Mesodermal cell (in vitro differentiated cells): Measurements from ENCODE around the gene DHRS12.

Experiments
- H3K27ac ChIP-seq: 2 replicates; pipeline ENCODE4 v1.7.0; 2013; ENCODE audit warnings: mild to moderate bottlenecking, low read depth, low read length, moderate library complexity; ENCODE audit not compliant: severe bottlenecking
- H3K36me3 ChIP-seq: 2 replicates; pipeline ENCODE4 v1.7.1; 2013; ENCODE audit warnings: mild to moderate bottlenecking, low read length, moderate library complexity; ENCODE audit not compliant: control insufficient read depth, insufficient read depth
- H3K4me1 ChIP-seq: one replicate; pipeline ENCODE4 v1.7.1; 2013; ENCODE audit warnings: mild to moderate bottlenecking, low read length; ENCODE audit not compliant: insufficient read depth, control insufficient read depth, poor library complexity, severe bottlenecking
- H3K4me3 ChIP-seq: 2 replicates; pipeline ENCODE4 v1.7.0; 2013; ENCODE audit warnings: low read length, control low read depth, mild to moderate bottlenecking; ENCODE audit not compliant: insufficient read depth, poor library complexity, severe bottlenecking; ENCODE audit errors: extremely low read depth
- H3K9me3 ChIP-seq: 2 replicates; pipeline ENCODE4 v1.7.1; 2013; ENCODE audit warnings: mild to moderate bottlenecking, low read length, moderate library complexity; ENCODE audit not compliant: control insufficient read depth
- WGBS, 2 experiments: methylation state at CpG; one replicate each; pipeline ENCODE4 v1.1.5; 2013; ENCODE audit warnings: missing lambda C conversion rate in 2 of 2; ENCODE audit not compliant: insufficient coverage in 2 of 2; 5-methylcytosine and 5-hydroxymethylcytosine counted together

DHRS12 gene

DNA sequence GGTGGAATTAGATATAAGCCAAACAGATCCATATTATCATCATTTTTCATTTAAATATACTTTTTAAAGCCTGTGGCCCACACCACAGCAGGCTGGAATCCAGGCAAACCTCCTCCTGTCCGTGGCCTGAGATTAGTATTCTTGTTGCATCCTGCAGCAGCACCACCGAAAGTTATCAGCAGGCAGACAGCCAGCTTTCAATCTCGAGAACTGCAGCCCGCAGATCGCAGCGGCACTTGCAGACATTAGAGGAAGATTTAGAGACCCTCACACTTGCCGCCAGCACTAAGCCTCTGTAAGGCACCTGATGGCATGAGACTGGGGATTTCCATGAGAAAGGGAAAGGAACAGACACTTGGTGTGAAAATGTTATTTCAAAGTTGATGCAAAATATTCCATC, 7.4 kb downstream of the DHRS12 start:
- Histone ChIP-seq H3K36me3 (no peaks in the 10 kb centered on the region), H3K4me1 (peaks cover 17% of the 10 kb centered on the region), H3K27ac (no peak overlapping the region), H3K4me3 (no peak overlapping the region), H3K9me3 (no peaks in the 10 kb centered on the region)
- WGBS, 2 experiments: 87 to 91% methylated on average over 7 of the region's 7 CpGs

- H3K4me3 ChIP-seq: no peak overlapping the region
- no peak overlapping the region for H3K27ac ChIP-seq
- no peaks in the 10 kb centered on the region for H3K9me3 ChIP-seq
- WGBS, 2 experiments: no CpG with 5 or more reads among the region's 2 CpGs
- H3K36me3 ChIP-seq: no peaks in the 10 kb centered on the region
- H3K4me1 ChIP-seq: peaks cover 15% of the 10 kb centered on the region
Observed at GRCh38 chr13:51795419-51795818, 8.5 kb downstream of the DHRS12 start.

GRCh38 chr13:51794964-51795363, 9.0 kb downstream of the DHRS12 start:
- H3K4me3 ChIP-seq: no peak overlapping the region
- 67 to 90% methylated on average over 2 to 3 of the region's 4 CpGs for WGBS, 2 experiments
- H3K4me1 ChIP-seq: peaks cover 15% of the 10 kb centered on the region
- H3K27ac ChIP-seq: no peak overlapping the region
- no peaks in the 10 kb centered on the region for H3K9me3 ChIP-seq
- H3K36me3 ChIP-seq: no peaks in the 10 kb centered on the region

GRCh38 chr13:51793570-51794271, 10.2 kb downstream of the DHRS12 start:
- H3K36me3 ChIP-seq: no peaks in the 10 kb centered on the region
- 76 to 85% methylated on average over 5 to 6 of the region's 6 CpGs for WGBS, 2 experiments
- no peak overlapping the region for H3K4me3 ChIP-seq
- no peaks in the 10 kb centered on the region for H3K9me3 ChIP-seq
- peaks cover 15% of the 10 kb centered on the region for H3K4me1 ChIP-seq
- peak overlapping the region; percentile 78 for H3K27ac ChIP-seq

GRCh38 chr13:51786425-51787265, 17.3 kb downstream of the DHRS12 start:
- H3K4me1 ChIP-seq: no peaks in the 10 kb centered on the region
- WGBS, 2 experiments: 85 to 87% methylated on average over 2 to 6 of the region's 10 CpGs
- peak overlapping the region; percentile 10 for H3K27ac ChIP-seq
- no peak overlapping the region for H3K4me3 ChIP-seq
- H3K9me3 ChIP-seq: no peaks in the 10 kb centered on the region
- H3K36me3 ChIP-seq: no peaks in the 10 kb centered on the region

DNA sequence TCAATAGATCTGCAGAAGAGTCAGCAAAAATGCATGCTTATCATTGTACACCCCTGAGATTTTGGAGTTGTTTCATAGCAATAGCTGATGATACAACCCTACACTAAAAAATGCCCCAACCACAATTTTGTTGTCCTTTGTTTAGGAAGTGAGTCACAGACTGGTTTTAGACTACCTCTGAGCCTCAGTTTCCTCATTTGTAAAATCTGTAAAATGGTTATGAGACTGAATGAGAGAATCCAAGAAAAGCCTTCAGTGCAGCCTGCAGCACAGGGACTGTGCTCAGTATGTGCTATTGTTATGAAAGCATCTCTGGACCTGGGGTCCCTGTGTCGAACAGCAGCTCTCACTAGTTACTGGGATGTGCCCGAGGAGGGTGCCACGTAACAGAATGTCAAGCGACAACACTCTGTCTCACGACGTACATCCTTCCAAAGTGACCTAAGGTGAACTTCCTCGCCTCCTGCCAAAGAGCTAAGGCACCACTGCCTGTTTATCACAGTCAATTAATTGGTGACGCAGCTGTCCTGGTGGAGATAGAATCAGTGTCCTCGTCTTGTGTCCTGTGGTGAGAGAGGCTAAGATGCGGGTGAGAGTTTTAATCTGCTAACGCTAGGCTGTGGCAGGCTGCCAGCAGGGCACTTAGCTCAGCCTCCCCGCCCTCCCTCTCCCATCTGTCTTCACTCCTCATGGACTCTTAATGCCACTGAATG, 18.1 kb downstream of the DHRS12 start:
- H3K27ac ChIP-seq: no peak overlapping the region
- no peaks in the 10 kb centered on the region for H3K4me1 ChIP-seq
- WGBS, 2 experiments: 70 to 82% methylated on average over 9 to 11 of the region's 12 CpGs
- no peaks in the 10 kb centered on the region for H3K9me3 ChIP-seq
- H3K36me3 ChIP-seq: no peaks in the 10 kb centered on the region
- H3K4me3 ChIP-seq: no peak overlapping the region

- Histone ChIP-seq H3K27ac (no peak overlapping the region), H3K4me3 (no peak overlapping the region), H3K4me1 (no peaks in the 10 kb centered on the region), H3K36me3 (no peaks in the 10 kb centered on the region), H3K9me3 (no peaks in the 10 kb centered on the region)
- WGBS, 2 experiments: 94 to 100% methylated on average over 1 of the region's 1 CpG
Observed at GRCh38 chr13:51784097-51784496, 19.9 kb downstream of the DHRS12 start.

DNA sequence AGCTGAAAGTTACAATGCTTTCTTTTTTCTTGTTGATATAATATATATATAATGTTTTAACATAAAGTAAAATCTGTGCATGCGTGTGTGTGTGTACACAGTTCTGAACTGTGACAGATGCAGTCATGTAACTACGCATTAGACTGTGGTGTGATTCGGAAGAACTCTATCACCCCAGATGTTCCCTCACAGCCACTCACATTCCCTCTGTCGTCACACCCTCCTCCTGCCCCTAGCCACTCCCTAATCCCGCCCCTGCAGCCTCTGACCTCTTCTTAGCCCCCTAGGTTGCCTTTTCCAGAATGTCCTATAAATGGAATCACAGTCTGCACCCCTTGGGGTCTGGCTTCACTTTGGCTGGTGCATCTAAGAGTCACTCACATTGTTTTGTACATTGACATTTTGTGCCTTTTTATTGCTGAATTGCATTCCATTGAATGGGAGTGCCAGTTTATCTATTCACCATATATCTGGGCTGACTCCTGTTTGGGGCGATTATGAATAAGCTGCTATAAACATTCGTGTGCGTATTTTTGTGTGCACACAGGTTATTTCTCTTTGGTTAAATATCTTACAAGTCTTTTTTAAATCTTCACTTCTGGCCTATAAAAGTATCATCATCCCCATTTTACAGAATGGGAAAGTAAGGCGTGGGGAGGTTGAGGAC, 20.4 kb downstream of the DHRS12 start:
- H3K9me3 ChIP-seq: no peaks in the 10 kb centered on the region
- 78 to 80% methylated on average over 4 of the region's 9 CpGs for WGBS, 2 experiments
- no peaks in the 10 kb centered on the region for H3K4me1 ChIP-seq
- no peak overlapping the region for H3K4me3 ChIP-seq
- no peaks in the 10 kb centered on the region for H3K36me3 ChIP-seq
- no peak overlapping the region for H3K27ac ChIP-seq

DNA sequence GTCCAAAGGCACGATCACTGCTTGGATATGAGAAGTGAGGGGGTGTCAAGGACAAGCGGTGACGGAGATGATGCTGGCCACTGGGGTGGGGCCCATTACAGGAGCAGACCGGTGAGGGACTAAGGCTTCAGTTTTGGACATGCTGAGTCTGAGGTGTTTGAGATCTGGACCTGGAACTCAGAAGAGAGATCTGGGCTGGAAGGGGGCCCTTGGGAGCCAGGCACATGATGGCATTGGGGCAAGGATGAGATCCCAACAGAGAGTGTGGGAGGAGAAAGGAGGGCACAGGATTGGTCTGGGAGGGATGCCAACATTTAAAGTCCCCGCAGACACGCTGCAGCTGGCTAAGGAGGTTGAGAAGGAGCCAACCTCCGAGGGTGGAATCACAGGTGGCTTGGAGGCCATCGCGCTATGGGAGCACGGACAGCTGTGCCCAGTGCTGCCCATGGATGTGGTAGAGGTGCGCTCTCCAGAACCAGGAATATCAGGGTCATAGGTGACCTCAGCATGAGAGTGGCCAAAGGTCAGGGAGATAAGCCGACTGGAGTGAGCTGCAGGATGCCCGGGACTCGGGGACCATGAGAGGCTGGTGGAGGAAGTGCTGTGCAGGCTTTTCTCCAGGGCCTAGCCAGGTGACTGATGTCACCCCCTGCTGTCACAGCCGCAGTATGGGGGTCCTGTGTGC, 21.8 kb downstream of the DHRS12 start:
- Histone ChIP-seq H3K9me3 (no peaks in the 10 kb centered on the region), H3K27ac (no peak overlapping the region), H3K36me3 (no peaks in the 10 kb centered on the region), H3K4me3 (no peak overlapping the region), H3K4me1 (no peaks in the 10 kb centered on the region)
- WGBS, 2 experiments: 93 to 95% methylated on average over 13 to 14 of the region's 15 CpGs
